HepG2 (cell line): ENCODE data around the gene ARMC5. TPM values are rescaled to one million over a fixed set of nuclear protein-coding genes. Genes with fewer than 3 reads are reported as not detected.

Source experiments
- BCLAF1 ChIP-seq: fragments of 450-650 bp; IDR thresholded peaks from 2 replicates; pipeline ENCODE4 v1.6.1; 2017; ENCODE audit warnings: mild to moderate bottlenecking
- FOXC1 ChIP-seq: sonication (generic); formaldehyde crosslinking; IDR thresholded peaks from 2 replicates; pipeline ENCODE4 v1.8.0; 2022; ENCODE audit warnings: mild to moderate bottlenecking, missing genetic modification reagents, borderline replicate concordance
- KDM4B ChIP-seq: sonication (generic); formaldehyde crosslinking; IDR thresholded peaks from 2 replicates; pipeline ENCODE4 v1.4.0; 2020; ENCODE audit warnings: missing genetic modification reagents
- RBAK ChIP-seq: sonication (generic); formaldehyde crosslinking; IDR thresholded peaks from 2 replicates; pipeline ENCODE4 v1.5.1; 2020; ENCODE audit warnings: mild to moderate bottlenecking, missing genetic modification reagents
- RERE ChIP-seq: IDR thresholded peaks from 2 replicates; pipeline ENCODE4 v1.6.1; 2016; ENCODE audit warnings: low read depth, missing genetic modification reagents, missing compliant biosample characterization
- SIX4 ChIP-seq: sonication (generic); formaldehyde crosslinking; IDR thresholded peaks from 2 replicates; pipeline ENCODE4 v1.4.0; 2020; ENCODE audit warnings: missing genetic modification reagents
- SKI ChIP-seq: fragments of 450-650 bp; IDR thresholded peaks from one replicate; pipeline ENCODE4 v1.6.1; 2018; ENCODE audit warnings: mild to moderate bottlenecking; ENCODE audit not compliant: partially characterized antibody
- SRSF1 ChIP-seq: fragments of 200-400 bp; formaldehyde crosslinking; optimal IDR thresholded peaks from 2 replicates; pipeline ENCODE3; 2017; ENCODE audit warnings: mild to moderate bottlenecking, low read depth, low read length, moderate library complexity
- SSRP1 ChIP-seq: IDR thresholded peaks from 2 replicates; pipeline ENCODE4 v1.6.1; 2016; ENCODE audit warnings: control low read depth
- SUZ12 ChIP-seq: fragments of 150-350 bp; IDR thresholded peaks from 2 replicates; pipeline ENCODE4 v1.6.1; 2014; ENCODE audit warnings: low read depth, low read length
- ZNF143 ChIP-seq: sonication (generic); formaldehyde crosslinking; IDR thresholded peaks from 2 replicates; pipeline ENCODE4 v1.4.0; 2020; ENCODE audit warnings: missing genetic modification reagents
- ZNF33A ChIP-seq: sonication (generic); formaldehyde crosslinking; IDR thresholded peaks from 2 replicates; pipeline ENCODE4 v1.5.1; 2020; ENCODE audit warnings: missing genetic modification reagents, mild to moderate bottlenecking, moderate library complexity, borderline replicate concordance
- ZNF660 ChIP-seq: sonication (generic); formaldehyde crosslinking; IDR thresholded peaks from 2 replicates; pipeline ENCODE4 v1.5.1; 2020; ENCODE audit warnings: mild to moderate bottlenecking, low read depth, missing genetic modification reagents, borderline replicate concordance
- ZNF691 ChIP-seq: sonication (generic); formaldehyde crosslinking; IDR thresholded peaks from 2 replicates; pipeline ENCODE4 v1.4.0; 2020; ENCODE audit warnings: missing genetic modification reagents, low read depth, mild to moderate bottlenecking, borderline replicate concordance
- ZNF768 ChIP-seq: sonication (generic); formaldehyde crosslinking; IDR thresholded peaks from 2 replicates; pipeline ENCODE4 v1.4.0; 2020; ENCODE audit warnings: missing genetic modification reagents
- polyA plus RNA-seq, 8 experiments: library from polyadenylated mRNA; depleted of rRNA in 3 of 8; stranded (reverse) in 7 of 8; unstranded in 1 of 8; fragments of >200 nt; fragmentation: Illumina TruSeq in 4 of 8; extraction: Trizol in 4 of 8; gene quantifications; 2 replicates each; pipeline versions ENCODE4 v1.2.1 to v1.2.3, GENCODE V29; 2011 to 2016; ENCODE audit warnings: low read depth in 4 of 8, missing spikeins in 1 of 8, mixed read lengths in 1 of 8; ENCODE audit not compliant: insufficient read depth in 1 of 8
- total RNA-seq, 5 experiments: library from RNA; depleted of rRNA; stranded (reverse); fragments of >200 nt; fragmentation: Illumina TruSeq; extraction: Trizol; gene quantifications; 2 replicates each; pipeline ENCODE4 v1.2.3, GENCODE V29; 2016; ENCODE audit warnings: low read depth in 1 of 5
- TF ChIP-seq, protein P1 (sequence below): sonication (generic); formaldehyde crosslinking; IDR thresholded peaks from 2 replicates; pipeline ENCODE4 v1.5.0; 2020; ENCODE audit warnings: missing genetic modification reagents
- TF ChIP-seq, protein P2 (sequence below): sonication (generic); formaldehyde crosslinking; IDR thresholded peaks from 2 replicates; pipeline ENCODE4 v1.4.0; 2020; ENCODE audit warnings: missing genetic modification reagents; ENCODE audit errors: not compliant biosample characterization

The ARMC5 gene
- total and polyA plus RNA-seq, 2 of the 13 experiments (the other 11 are each of a cell fraction or from before 2014, with no cell fraction given) = 10.8 to 22.3 TPM

DNA sequence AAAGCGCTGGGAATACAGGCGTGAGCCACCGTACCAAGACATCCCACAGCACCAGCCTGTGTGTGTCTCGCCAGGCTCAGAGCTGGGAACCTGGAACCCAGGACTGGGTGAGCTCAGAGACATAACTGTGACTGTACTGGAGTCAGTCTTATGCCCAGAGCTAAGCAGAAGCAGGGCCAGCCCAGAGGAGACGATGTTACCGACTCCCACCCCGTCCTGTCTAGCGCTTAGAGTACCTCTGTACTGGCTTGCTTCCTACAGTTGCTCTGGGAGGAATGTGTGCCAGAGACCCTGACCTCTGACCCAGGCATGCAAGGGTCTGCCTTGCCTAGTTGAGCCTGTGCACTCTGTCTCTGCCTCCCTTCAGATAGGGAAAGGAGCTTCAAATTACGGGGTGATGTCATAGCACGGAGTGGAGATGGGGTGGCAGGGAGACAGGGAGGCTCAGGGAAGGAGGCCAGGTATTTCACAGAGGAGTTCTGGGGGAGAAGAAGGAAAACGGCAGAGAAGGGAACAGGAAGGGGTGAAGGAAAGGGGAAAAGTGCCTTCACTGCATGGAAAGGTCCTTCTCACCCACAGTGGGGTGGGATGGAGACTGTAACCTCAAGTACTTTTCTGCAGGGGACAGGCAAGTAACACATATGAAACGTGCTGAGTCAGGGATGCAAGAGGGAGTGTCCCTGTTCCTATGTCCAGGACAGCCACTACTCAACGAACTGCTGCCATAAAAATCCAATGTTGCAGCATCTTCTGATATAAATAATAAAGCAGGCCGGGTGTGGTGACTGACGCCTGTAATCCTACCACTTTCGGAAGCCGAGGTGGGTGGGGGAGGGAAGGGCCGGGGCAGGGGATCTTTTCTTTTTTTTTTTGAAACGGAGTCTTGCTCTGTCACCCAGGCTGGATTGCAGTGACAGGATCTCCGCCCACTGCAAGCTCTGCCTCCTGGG, 5.8 kb upstream of the ARMC5 start (continued):
- TF ChIP-seq RBAK (no peak), FOXC1 (peak; percentile 72), ZNF660 (no peak), BCLAF1 (no peak), SSRP1 (no peak; the same call in 1 of the 2 replicates), SIX4 (peak; percentile 93), ZNF143 (CRISPR knock-in tag) (peak; percentile 27; the same call in 1 of the 2 replicates), SUZ12 (no peak), ZNF691 (CRISPR knock-in tag) (no peak), ZNF33A (CRISPR knock-in tag) (no peak), RERE (CRISPR knock-in tag) (no peak), SRSF1 (no peak), SKI (peak; percentile 25), KDM4B (CRISPR knock-in tag) (no peak), ZNF768 (CRISPR knock-in tag) (peak; percentile 61; the same call in 1 of the 2 replicates)
- TF ChIP-seq, protein P1, sequence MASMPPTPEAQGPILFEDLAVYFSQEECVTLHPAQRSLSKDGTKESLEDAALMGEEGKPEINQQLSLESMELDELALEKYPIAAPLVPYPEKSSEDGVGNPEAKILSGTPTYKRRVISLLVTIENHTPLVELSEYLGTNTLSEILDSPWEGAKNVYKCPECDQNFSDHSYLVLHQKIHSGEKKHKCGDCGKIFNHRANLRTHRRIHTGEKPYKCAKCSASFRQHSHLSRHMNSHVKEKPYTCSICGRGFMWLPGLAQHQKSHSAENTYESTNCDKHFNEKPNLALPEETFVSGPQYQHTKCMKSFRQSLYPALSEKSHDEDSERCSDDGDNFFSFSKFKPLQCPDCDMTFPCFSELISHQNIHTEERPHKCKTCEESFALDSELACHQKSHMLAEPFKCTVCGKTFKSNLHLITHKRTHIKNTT (CRISPR knock-in tag) = no peak
- TF ChIP-seq, protein P2, sequence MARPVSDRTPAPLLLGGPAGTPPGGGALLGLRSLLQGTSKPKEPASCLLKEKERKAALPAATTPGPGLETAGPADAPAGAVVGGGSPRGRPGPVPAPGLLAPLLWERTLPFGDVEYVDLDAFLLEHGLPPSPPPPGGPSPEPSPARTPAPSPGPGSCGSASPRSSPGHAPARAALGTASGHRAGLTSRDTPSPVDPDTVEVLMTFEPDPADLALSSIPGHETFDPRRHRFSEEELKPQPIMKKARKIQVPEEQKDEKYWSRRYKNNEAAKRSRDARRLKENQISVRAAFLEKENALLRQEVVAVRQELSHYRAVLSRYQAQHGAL = no peak
